HG03354 (cell line): ENCODE measurements around the gene SLFN5.
"Not testable (repeated sequence)": the region's sequence is repeated elsewhere in the genome, so short reads cannot be mapped to it uniquely, and the experiment has no call there.

Experiments used
- ATAC-seq: cut with Tn5 transposase; IDR thresholded peaks from one replicate; pipeline ENCODE4 v1.9.1; 2021; ENCODE audit warnings: mild to moderate bottlenecking; ENCODE audit not compliant: unreplicated experiment, poor library complexity, severe bottlenecking

The SLFN5 gene

GRCh38 chr17:35242805-35243560 lies at the start of gene SLFN5:
Gene SLFN5 (plus strand): TSS chr17:35243072. CDS start chr17:35258691, 15,619 bp downstream.
- ATAC-seq = peak; percentile 78

GRCh38 chr17:35194001-35194400 lies 48.9 kb upstream of the SLFN5 start, which contains the start of gene SLC35G3:
Gene SLC35G3 (minus strand): TSS chr17:35194393. CDS start chr17:35194307, 86 bp downstream.
- not testable (repeated sequence) for ATAC-seq

- not testable (repeated sequence) for ATAC-seq
These were observed 47.8 kb upstream of the SLFN5 start for GRCh38 chr17:35195062-35195461.

GRCh38 chr17:35202582-35202981 lies 40.3 kb upstream of the SLFN5 start:
- ATAC-seq = not testable (repeated sequence)

- no peak for ATAC-seq
These were observed 32.1 kb upstream of the SLFN5 start for GRCh38 chr17:35210741-35211140.

- no peak for ATAC-seq
These were observed 30.2 kb upstream of the SLFN5 start for GRCh38 chr17:35212668-35213067.

GRCh38 chr17:35213412-35213940 lies 29.4 kb upstream of the SLFN5 start:
- ATAC-seq = no peak

GRCh38 chr17:35214192-35214591 lies 28.7 kb upstream of the SLFN5 start:
- no peak for ATAC-seq

GRCh38 chr17:35214631-35215273 lies 28.1 kb upstream of the SLFN5 start:
- no peak for ATAC-seq

- ATAC-seq = no peak
These were observed 25.8 kb upstream of the SLFN5 start for GRCh38 chr17:35217107-35217506.

GRCh38 chr17:35218915-35219314 lies 24.0 kb upstream of the SLFN5 start:
- ATAC-seq = no peak

GRCh38 chr17:35222452-35222851 lies 20.4 kb upstream of the SLFN5 start:
- ATAC-seq = no peak

GRCh38 chr17:35224436-35224835 lies 18.4 kb upstream of the SLFN5 start:
- ATAC-seq = no peak

- ATAC-seq = no peak
These were observed 15.3 kb upstream of the SLFN5 start for GRCh38 chr17:35227546-35227945.

GRCh38 chr17:35229638-35230037 lies 13.2 kb upstream of the SLFN5 start:
- ATAC-seq = no peak

- ATAC-seq = not testable (repeated sequence)
These were observed 8.6 kb upstream of the SLFN5 start for GRCh38 chr17:35234315-35234714.

- no peak for ATAC-seq
These were observed 7.6 kb upstream of the SLFN5 start for GRCh38 chr17:35235289-35235688.

GRCh38 chr17:35235917-35236316 lies 7.0 kb upstream of the SLFN5 start:
- no peak for ATAC-seq

GRCh38 chr17:35236821-35237220 lies 6.1 kb upstream of the SLFN5 start:
- ATAC-seq = no peak

- no peak for ATAC-seq
These were observed 4.1 kb upstream of the SLFN5 start for GRCh38 chr17:35238821-35239220.

- ATAC-seq = no peak
These were observed 3.0 kb upstream of the SLFN5 start for GRCh38 chr17:35239823-35240222.
